HCT116 (cell line): Measurements from ENCODE around the gene TBC1D13. TPM values are rescaled to one million over a fixed set of nuclear protein-coding genes. Genes with fewer than 3 reads are reported as not detected.

Experiments used
- ATAC-seq: fragments of 200-7000 bp; cut with Tn5 transposase; 2 replicates; pipeline ENCODE4 v1.9.1; 2020; ENCODE audit warnings: mild to moderate bottlenecking, moderate library complexity
- BruUV-seq: library from RNA; stranded (reverse); fragments of 400-500 nt; replicated peaks from 2 replicates; lab custom pipeline; 2021; lab: Mats Ljungman, UMichigan
- CTCF ChIA-PET: fragments of 300-600 bp; sonication (Branson Sonifier 250); formaldehyde crosslinking; loops from one replicate; lab custom pipeline; 2021; ENCODE audit warnings: antibody characterized with exemption; lab: Charles Lee
- POLR2A ChIA-PET: fragments of 300-600, 350-600 bp; sonication (Branson Sonifier 250); formaldehyde crosslinking; loops from one replicate; lab custom pipeline; 2021; ENCODE audit warnings: antibody characterized with exemption; lab: Charles Lee
- RAD21 ChIA-PET, 2 experiments: fragments of 300-600 bp; sonication (Branson Sonifier 250); formaldehyde crosslinking; loops; one replicate each; lab custom pipeline; 2023; ENCODE audit warnings: low total read pairs in 2 of 2; ENCODE audit not compliant: uncharacterized antibody in 2 of 2, unreplicated experiment in 2 of 2, low non-redundant PET in 1 of 2; lab: Charles Lee
- DNase-seq: peaks from one replicate; pipeline ENCODE4 v3.0.0-alpha.2; 2010; ENCODE audit warnings: low read depth, low spot score
- H2AFZ ChIP-seq: fragments of 200-600 bp; shearing (Covaris generic), sonication (generic); 2 replicates; pipeline ENCODE4 v1.6.1; 2017; ENCODE audit warnings: low read depth, mixed run types, mixed read lengths, antibody characterized with exemption, low read length; ENCODE audit not compliant: poor library complexity, severe bottlenecking
- H3K27ac ChIP-seq: 2 replicates; pipeline ENCODE4 v1.5.1; 2012; ENCODE audit warnings: low read depth, low read length
- H3K27me3 ChIP-seq: fragments of 200-600 bp; sonication (generic); 2 replicates; pipeline ENCODE4 v1.6.1; 2016; ENCODE audit warnings: mixed run types, low read length, mixed read lengths; ENCODE audit not compliant: insufficient read depth
- H3K36me3 ChIP-seq, 2 experiments: fragments of 200-500 bp in 1 of 2; fragments of 200-600 bp in 1 of 2; sonication (Bioruptor generic) in 1 of 2; sonication (generic) in 1 of 2; 2 replicates each; pipeline versions ENCODE4 v1.5.1 to v1.6.1; 2014 to 2016; ENCODE audit warnings: low read length in 2 of 2, inconsistent platforms in 1 of 2, mixed read lengths in 1 of 2, mixed run types in 1 of 2; ENCODE audit not compliant: insufficient read depth in 2 of 2, control insufficient read depth in 1 of 2
- H3K4me1 ChIP-seq, 2 experiments: fragments of 200-600 bp in 1 of 2; sonication (generic) in 1 of 2; 2 replicates each; pipeline versions ENCODE4 v1.5.1 to v1.6.1; 2012 to 2017; ENCODE audit warnings: low read length in 2 of 2, inconsistent platforms in 1 of 2, mild to moderate bottlenecking in 1 of 2, mixed read lengths in 1 of 2, mixed run types in 1 of 2, moderate library complexity in 1 of 2; ENCODE audit not compliant: insufficient read depth in 2 of 2, control insufficient read depth in 1 of 2
- H3K4me2 ChIP-seq: fragments of 200-600 bp; sonication (generic); 2 replicates; pipeline ENCODE4 v1.6.1; 2017; ENCODE audit warnings: mixed run types, low read length, mixed read lengths
- H3K4me3 ChIP-seq, 2 experiments: fragments of 200-600 bp in 1 of 2; sonication (generic) in 1 of 2; replicated peaks in 1 of 2; 2 replicates each; pipeline ENCODE4 v1.5.1; 2011 to 2016; ENCODE audit warnings: low read length in 2 of 2, control low read depth in 1 of 2, low read depth in 1 of 2, mild to moderate bottlenecking in 1 of 2, mixed read lengths in 1 of 2, mixed run types in 1 of 2
- H3K79me2 ChIP-seq: fragments of 200-600 bp; sonication (generic); 2 replicates; pipeline ENCODE4 v1.6.1; 2017; ENCODE audit warnings: mild to moderate bottlenecking, mixed run types, low read length, moderate library complexity, mixed read lengths; ENCODE audit not compliant: insufficient read depth
- H3K9ac ChIP-seq: fragments of 200-600 bp; sonication (generic); 2 replicates; pipeline ENCODE4 v1.6.1; 2016; ENCODE audit warnings: low read length, mixed read lengths
- H3K9me2 ChIP-seq: fragments of 200-600 bp; sonication (generic), shearing (Covaris generic); 2 replicates; pipeline ENCODE4 v1.6.1; 2017; ENCODE audit warnings: mixed run types, mild to moderate bottlenecking, moderate library complexity; ENCODE audit not compliant: insufficient read depth
- H3K9me3 ChIP-seq, 2 experiments: fragments of 200-500 bp in 1 of 2; fragments of 200-600 bp in 1 of 2; sonication (Bioruptor generic) in 1 of 2; sonication (generic) in 1 of 2; 2 replicates each; pipeline ENCODE4 v1.6.1; 2014 to 2017; ENCODE audit warnings: low read length in 2 of 2, mixed read lengths in 2 of 2, inconsistent platforms in 1 of 2, low read depth in 1 of 2, mild to moderate bottlenecking in 1 of 2, mixed run types in 1 of 2, moderate library complexity in 1 of 2; ENCODE audit not compliant: control insufficient read depth in 1 of 2, insufficient read depth in 1 of 2
- H4K20me1 ChIP-seq: fragments of 200-600 bp; sonication (generic), shearing (Covaris generic); 2 replicates; pipeline ENCODE4 v1.6.1; 2017; ENCODE audit warnings: mixed run types, mild to moderate bottlenecking, moderate library complexity; ENCODE audit not compliant: insufficient read depth
- CEBPB ChIP-seq: IDR thresholded peaks from 2 replicates; pipeline ENCODE4 v1.6.1; 2012; ENCODE audit warnings: low read depth
- CTCF ChIP-seq, 3 experiments: fragments of 200-600 bp in 1 of 3; sonication (generic) in 1 of 3; IDR thresholded peaks in 2 of 3; conservative IDR thresholded peaks in 1 of 3; 2 replicates each; pipeline ENCODE4 v1.5.1; 2012 to 2017; ENCODE audit warnings: low read depth in 2 of 3, low read length in 2 of 3, antibody characterized with exemption in 1 of 3, borderline replicate concordance in 1 of 3, control low read depth in 1 of 3, mild to moderate bottlenecking in 1 of 3, mixed read lengths in 1 of 3, mixed run types in 1 of 3, moderate library complexity in 1 of 3; ENCODE audit not compliant: insufficient read depth in 1 of 3
- ELF1 ChIP-seq: IDR thresholded peaks from 2 replicates; pipeline ENCODE4 v1.6.1; 2012; ENCODE audit warnings: low read depth, borderline replicate concordance
- EZH2phosphoT487 ChIP-seq: fragments of 200-600 bp; IDR thresholded peaks from 2 replicates; pipeline ENCODE4 v1.6.1; 2018; ENCODE audit warnings: antibody characterized with exemption, borderline replicate concordance
- JUND ChIP-seq: IDR thresholded peaks from 2 replicates; pipeline ENCODE4 v1.6.1; 2012
- POLR2A ChIP-seq: IDR thresholded peaks from 2 replicates; pipeline ENCODE4 v1.7.0; 2011; ENCODE audit warnings: borderline replicate concordance; ENCODE audit not compliant: insufficient read depth, insufficient read length; ENCODE audit errors: extremely low read depth
- RAD21 ChIP-seq: IDR thresholded peaks from 2 replicates; pipeline ENCODE4 v1.6.1; 2012; ENCODE audit warnings: low read depth, mild to moderate bottlenecking
- REST ChIP-seq: IDR thresholded peaks from 2 replicates; pipeline ENCODE4 v1.6.1; 2012; ENCODE audit warnings: low read depth
- SP1 ChIP-seq: IDR thresholded peaks from 2 replicates; pipeline ENCODE4 v1.6.1; 2012; ENCODE audit warnings: low read depth
- ZFX ChIP-seq: fragments of 450-650 bp; IDR thresholded peaks from 2 replicates; pipeline ENCODE4 v1.6.1; 2017
- ZNF274 ChIP-seq: fragments of 200-500 bp; sonication (Bioruptor generic); IDR thresholded peaks from 2 replicates; pipeline ENCODE4 v1.6.1; 2014; ENCODE audit warnings: mild to moderate bottlenecking, low read depth, low read length, inconsistent platforms
- intact Hi-C: fragments of 100-400 bp; cut with micrococcal nuclease; formaldehyde crosslinking; loops from 2 replicates; pipeline ENCODE4 v1.10.0; 2022
- total RNA-seq: library from RNA; stranded (reverse); gene quantifications from one replicate; pipeline ENCODE4 v1.2.1, GENCODE V29; 2021; ENCODE audit not compliant: unreplicated experiment

TBC1D13 gene
- total RNA-seq, 1 experiment from 2014 or later, result 17.5 TPM

GRCh38 chr9:128823362-128823902 is 36.4 kb downstream of the TBC1D13 start:
- H3K27ac ChIP-seq, result no peak overlapping the region
- ChIA-PET RAD21 (no interaction called here), POLR2A (interaction anchor here (0.6 kb wide), 1 partner anchor 21 kb away, joined by 3 read pairs; no protein-coding TSS in a partner anchor), CTCF (no interaction called here)
- no peak overlapping the region for H3K4me3 ChIP-seq
- no peaks in the 10 kb centered on the region for H3K27me3 ChIP-seq
- peaks cover 29 to 36% of the 10 kb centered on the region in 2 experiments; a peak in 3 of 4 replicates for H3K36me3 ChIP-seq
- intact Hi-C loops, result no loop called here
- peaks cover 10 to 20% of the 10 kb centered on the region in 2 experiments for H3K4me1 ChIP-seq
- H3K9ac ChIP-seq, result no peak overlapping the region
- DNase-seq (no peak), ATAC-seq (no peak)
- no peak overlapping the region for H3K4me2 ChIP-seq
- H2AFZ ChIP-seq, result no peak overlapping the region
- H3K9me2 ChIP-seq, result no peaks in the 10 kb centered on the region
- H4K20me1 ChIP-seq, result 0 out of 2 replicates have a peak, but pooled peaks cover 5% of the 10 kb centered on the region
- H3K79me2 ChIP-seq, result peaks cover 15% of the 10 kb centered on the region
- BruUV-seq, result no TSS peak
- TF ChIP-seq CTCF (IDR thresholded peaks at IDR 0.05 in 2 of 3, conservative IDR thresholded peaks at IDR 0.05 in 1 of 3; ENCODE audit: borderline replicate concordance in 1 of 3, insufficient read depth in 1 of 3, low read depth in 2 of 3, low read length in 2 of 3) (no peak), SP1 (no peak), RAD21 (no peak), ELF1 (no peak), JUND (no peak), CEBPB (no peak), ZNF274 (no peak), REST (no peak), ZFX (no peak), EZH2phosphoT487 (no peak), POLR2A (no peak)
- no peaks in the 10 kb centered on the region for H3K9me3 ChIP-seq
